NB4 (cell line): ENCODE measurements around the gene MMP21.
A peak's percentile ranks its signal among the peaks of the same experiment; 100 is the strongest.

Experiments used
- DNase-seq: peaks from one replicate; pipeline ENCODE4 v3.0.0; 2010; ENCODE audit warnings: low read depth
- H3K4me3 ChIP-seq: one replicate; pipeline ENCODE4 v1.5.1; 2011; ENCODE audit warnings: mild to moderate bottlenecking, low read depth, low read length, moderate library complexity
- MYC ChIP-seq: IDR thresholded peaks from 2 replicates; pipeline ENCODE4 v1.6.1; 2011; ENCODE audit warnings: low read depth, low read length
- POLR2A ChIP-seq: IDR thresholded peaks from 2 replicates; pipeline ENCODE4 v1.6.1; 2011; ENCODE audit warnings: mild to moderate bottlenecking; ENCODE audit not compliant: insufficient read length; ENCODE audit errors: extremely low read depth
- TF ChIP-seq, protein P1 (sequence below): IDR thresholded peaks from 2 replicates; pipeline ENCODE4 v1.6.1; 2011; ENCODE audit warnings: low read depth, low read length
- TF ChIP-seq, protein P2 (sequence below): IDR thresholded peaks from one replicate; pipeline ENCODE4 v1.5.1; 2012; ENCODE audit warnings: low read depth, low read length

The MMP21 gene

DNA sequence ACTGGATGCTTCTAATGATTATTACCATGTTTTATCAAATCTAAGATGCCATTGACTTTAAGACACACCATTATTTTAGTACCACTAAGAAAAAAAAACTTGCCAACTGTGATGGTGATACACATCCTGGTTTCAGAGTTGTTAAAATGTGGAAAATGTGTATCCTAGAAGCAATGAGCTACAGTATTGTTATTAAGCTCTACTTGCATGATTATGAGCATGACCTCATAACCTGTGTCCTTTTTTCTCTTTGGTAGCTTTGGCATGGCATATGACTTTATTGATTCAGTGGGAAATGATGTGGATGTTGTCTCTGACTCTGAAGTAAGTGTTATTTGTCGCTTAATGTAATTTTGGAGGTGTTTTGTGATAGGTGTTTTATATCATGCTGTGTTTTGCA is 52.8 kb downstream of the MMP21 start:
- TF ChIP-seq POLR2A: no peak
- TF ChIP-seq MYC: no peak
- TF ChIP-seq, protein P1, sequence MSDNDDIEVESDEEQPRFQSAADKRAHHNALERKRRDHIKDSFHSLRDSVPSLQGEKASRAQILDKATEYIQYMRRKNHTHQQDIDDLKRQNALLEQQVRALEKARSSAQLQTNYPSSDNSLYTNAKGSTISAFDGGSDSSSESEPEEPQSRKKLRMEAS: no peak
- TF ChIP-seq, protein P2, sequence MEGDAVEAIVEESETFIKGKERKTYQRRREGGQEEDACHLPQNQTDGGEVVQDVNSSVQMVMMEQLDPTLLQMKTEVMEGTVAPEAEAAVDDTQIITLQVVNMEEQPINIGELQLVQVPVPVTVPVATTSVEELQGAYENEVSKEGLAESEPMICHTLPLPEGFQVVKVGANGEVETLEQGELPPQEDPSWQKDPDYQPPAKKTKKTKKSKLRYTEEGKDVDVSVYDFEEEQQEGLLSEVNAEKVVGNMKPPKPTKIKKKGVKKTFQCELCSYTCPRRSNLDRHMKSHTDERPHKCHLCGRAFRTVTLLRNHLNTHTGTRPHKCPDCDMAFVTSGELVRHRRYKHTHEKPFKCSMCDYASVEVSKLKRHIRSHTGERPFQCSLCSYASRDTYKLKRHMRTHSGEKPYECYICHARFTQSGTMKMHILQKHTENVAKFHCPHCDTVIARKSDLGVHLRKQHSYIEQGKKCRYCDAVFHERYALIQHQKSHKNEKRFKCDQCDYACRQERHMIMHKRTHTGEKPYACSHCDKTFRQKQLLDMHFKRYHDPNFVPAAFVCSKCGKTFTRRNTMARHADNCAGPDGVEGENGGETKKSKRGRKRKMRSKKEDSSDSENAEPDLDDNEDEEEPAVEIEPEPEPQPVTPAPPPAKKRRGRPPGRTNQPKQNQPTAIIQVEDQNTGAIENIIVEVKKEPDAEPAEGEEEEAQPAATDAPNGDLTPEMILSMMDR: no peak
- no peak for DNase-seq
- no peak overlapping the region for H3K4me3 ChIP-seq

DNA sequence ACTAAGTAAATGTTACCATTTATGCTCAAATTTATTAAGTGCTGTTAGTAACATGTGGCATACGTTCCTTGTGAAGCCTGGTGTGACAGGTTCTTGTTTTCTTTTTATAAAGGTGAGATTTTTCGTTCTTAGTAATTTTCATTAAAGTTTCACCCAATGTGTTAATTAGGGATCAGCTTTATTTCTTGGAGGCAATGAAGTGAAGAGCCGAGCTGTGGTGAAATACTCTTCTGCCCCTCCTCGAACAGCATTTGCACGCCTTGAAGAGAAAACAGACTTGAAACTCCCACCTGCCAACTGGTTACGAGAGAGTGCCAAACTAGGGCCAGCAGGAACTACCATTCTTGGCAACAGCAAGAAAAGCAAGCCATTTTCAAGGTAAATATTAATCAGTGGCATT is 54.6 kb downstream of the MMP21 start:
- H3K4me3 ChIP-seq: peak overlapping the region; percentile 98
- no peak for TF ChIP-seq MYC
- no peak for TF ChIP-seq POLR2A
- TF ChIP-seq, protein P2: no peak
- TF ChIP-seq, protein P1: no peak
- DNase-seq: no peak

DNA sequence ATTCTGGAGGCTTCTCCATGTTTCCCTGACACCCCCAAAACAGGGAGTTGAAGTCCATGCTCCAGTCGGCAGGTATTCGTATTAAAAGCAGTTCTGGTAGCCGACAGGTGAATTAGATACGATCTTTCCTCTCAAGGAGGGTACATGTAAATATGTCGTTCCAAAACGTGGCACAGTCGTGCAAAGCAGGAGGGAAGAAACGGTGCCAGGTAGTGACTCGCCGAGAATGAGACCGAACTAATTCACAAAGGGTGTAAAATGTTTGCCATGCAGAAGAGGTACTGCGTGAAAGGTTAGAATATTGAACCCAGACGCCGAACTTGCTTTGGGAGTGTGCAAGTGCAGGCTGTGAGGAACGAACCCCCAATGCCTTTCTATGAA is 55.6 kb downstream of the MMP21 start:
- DNase-seq: peak; percentile 23
- no peak for TF ChIP-seq POLR2A
- TF ChIP-seq MYC: no peak
- TF ChIP-seq, protein P2: no peak
- TF ChIP-seq, protein P1: no peak
- H3K4me3 ChIP-seq: peak overlapping the region; percentile 98

DNA sequence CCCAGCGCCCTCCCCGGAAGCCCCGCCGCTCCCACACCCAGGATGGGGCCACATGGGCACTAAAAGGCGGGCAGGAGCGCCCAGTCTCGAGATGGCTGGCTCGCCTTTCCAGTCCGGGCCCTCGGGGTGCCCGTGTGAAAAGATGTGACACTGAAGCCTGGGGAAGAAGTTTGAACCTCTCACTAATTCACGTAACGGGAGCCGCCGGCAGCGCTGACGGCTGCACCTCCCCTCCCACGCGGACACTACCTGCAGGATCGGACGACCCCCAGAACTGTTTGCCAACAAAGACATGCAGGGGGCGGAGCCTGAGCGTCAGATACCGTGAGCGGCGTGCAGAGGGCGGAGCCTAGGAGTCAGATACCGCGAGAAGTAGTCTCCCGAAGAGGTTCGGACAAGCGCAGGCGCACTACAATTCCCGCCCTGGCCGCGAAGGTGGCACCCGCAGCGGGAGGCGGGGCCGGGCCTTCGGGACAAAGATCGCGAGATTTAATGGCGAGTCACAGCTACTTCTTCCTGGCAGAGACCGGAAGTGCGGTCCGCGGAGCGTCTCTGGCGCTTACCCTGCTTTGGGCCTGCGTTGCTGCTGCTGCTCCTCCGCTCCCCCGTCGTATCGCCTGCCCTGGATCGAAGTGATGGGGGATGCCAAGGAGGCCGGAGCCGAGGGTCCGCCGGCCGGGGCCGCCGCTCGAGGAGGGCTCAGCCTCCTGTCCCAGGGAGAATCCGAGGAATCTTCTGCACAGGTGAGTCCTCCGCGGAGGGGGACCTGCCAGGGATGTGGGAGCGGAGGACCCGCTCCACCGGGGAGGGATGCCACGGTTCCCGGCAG is 56.2 kb downstream of the MMP21 start, which contains the start of gene EDRF1:
Gene EDRF1, plus strand, starts transcription at position 537 of the 829 bp plus-strand sequence. Its CDS starts 99 bp downstream, at position 636.
- peak within 1 kb of the TSS; percentile 98 for H3K4me3 ChIP-seq
- TF ChIP-seq, protein P1: peak; percentile 43
- TF ChIP-seq MYC (peak; percentile 21), POLR2A (peak; percentile 94)
- TF ChIP-seq, protein P2: no peak
- peak; percentile 98 for DNase-seq
